GM12875 (cell line): ENCODE results near the gene METTL17.
"Not testable (repeated sequence)": the region's sequence is repeated elsewhere in the genome, so short reads cannot be mapped to it uniquely, and the experiment has no call there.

ENCODE experiments used
- H3K4me3 ChIP-seq: one replicate; pipeline ENCODE4 v1.5.1; 2011; ENCODE audit warnings: low read depth, low read length, control low read depth
- CTCF ChIP-seq: IDR thresholded peaks from 2 replicates; pipeline ENCODE4 v1.5.1; 2011; ENCODE audit warnings: low read depth, mild to moderate bottlenecking, control low read depth, inconsistent platforms, low read length, moderate library complexity, borderline replicate concordance; ENCODE audit not compliant: insufficient read depth

The METTL17 gene

DNA sequence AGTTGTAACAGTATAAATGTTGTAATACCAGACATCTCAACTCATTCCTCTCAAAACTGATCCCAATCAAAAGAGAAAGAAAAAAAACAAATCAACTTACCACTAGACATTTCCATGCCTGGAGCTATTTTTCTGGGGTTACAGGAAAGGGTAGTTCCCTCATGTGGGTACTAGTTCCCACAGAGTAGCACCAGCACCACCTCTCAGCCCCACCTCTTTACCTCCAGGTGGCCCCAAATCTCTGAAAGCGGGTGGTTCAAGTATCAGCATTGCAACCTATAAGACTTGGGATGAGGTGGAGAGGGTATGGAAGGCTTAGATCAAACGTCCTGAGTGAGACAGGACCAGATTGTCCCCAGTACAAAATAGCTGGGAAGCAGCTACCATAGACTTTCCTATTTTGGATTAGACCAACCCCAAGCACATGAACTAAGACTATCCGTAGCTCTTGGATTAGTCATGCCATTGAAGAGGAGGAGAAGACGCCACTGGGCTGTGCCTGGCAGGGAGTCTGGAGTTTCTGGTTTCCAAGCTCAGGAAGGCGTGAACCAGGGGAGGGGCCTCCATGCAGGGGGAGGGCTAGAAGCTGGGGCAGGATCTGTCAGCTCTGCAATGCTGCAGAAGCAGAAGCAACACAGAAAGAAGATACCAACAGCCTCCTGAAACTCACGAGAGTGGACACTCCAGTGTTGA is 9.0 kb downstream of the METTL17 start, which contains the start of gene SLC39A2:
Gene SLC39A2 (plus strand): TSS at position 620 of the 693 bp plus-strand sequence. CDS start 154 bp downstream, outside the sequence.
- no peak for TF ChIP-seq CTCF
- no peak within 1 kb of the TSS for H3K4me3 ChIP-seq

GRCh38 chr14:20999591-20999990 is 9.8 kb downstream of the METTL17 start:
- H3K4me3 ChIP-seq: no peak overlapping the region
- TF ChIP-seq CTCF: no peak

GRCh38 chr14:21001218-21001617 is 11.4 kb downstream of the METTL17 start:
- TF ChIP-seq CTCF: no peak
- H3K4me3 ChIP-seq: no peak overlapping the region

DNA sequence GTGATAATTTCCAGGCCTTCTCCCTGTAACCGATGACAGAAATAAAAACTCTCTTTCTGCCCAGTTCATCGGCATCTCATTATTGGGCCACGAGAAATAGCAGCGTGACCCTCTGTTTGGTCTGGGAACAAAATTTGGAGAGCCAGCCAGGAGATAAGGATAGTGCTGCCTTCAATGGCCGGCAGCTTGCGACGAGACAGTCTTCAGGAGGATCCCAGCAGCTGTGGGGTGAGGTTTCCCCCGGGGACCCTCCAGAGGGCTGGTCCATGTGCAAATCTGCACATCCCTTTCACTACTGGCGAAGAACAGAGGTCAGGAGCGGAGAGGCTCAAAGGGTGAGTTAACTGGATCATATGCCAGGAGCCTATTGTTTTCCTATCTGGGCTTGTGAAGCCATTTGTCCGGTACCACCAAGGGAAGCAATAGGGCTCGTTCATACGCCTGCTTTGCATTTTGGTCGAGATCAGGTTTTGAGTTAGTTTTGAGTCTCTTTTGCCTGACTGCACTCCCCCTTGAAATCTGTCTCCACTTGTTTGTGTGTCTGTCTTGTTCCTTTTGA is 14.1 kb downstream of the METTL17 start:
- no peak for TF ChIP-seq CTCF
- H3K4me3 ChIP-seq: no peak overlapping the region

GRCh38 chr14:21009721-21010120 is 19.9 kb downstream of the METTL17 start:
- not testable (repeated sequence) for H3K4me3 ChIP-seq

DNA sequence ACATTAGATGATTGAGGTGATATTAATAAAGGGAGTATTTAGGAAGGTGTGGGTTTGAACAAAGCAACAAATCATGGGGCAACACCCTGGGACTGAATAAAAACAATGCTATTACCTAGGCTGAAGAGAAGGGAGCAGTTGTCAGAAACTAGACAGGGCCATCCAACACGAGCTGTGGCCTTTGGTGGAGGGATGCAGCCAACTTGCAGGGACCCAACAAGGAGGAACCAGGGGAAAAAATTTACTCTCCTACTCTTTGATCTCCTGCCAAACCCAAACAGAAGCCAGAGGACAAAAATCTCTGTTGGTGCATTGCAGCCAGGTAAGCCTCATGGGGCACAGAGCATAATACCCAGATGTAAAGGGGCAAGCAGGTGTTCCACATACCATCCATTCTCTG is 21.4 kb downstream of the METTL17 start:
- no peak overlapping the region for H3K4me3 ChIP-seq

DNA sequence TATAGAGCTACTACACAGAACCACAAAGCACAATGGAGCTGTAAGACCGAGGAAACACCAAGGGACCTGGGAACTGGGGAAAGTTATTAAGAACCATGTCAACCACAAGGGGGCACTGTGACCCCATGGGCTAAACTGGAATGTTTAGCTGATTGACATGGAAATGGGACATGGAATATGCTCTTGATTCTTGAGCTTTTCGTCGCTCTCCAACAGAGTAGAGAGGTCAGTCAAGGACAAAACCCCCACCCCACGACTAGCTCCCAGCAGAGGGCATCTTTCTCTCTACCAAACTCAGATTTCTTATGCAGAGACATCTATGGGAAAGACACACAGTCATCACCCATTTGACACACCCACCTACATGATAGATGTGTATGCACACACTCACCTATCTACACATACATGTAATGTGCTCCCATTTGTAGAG is 25.0 kb downstream of the METTL17 start:
- TF ChIP-seq CTCF: peak; percentile 84
- no peak overlapping the region for H3K4me3 ChIP-seq

More for the DNA sequence above, 21.4 kb downstream of the METTL17 start:
- TF ChIP-seq CTCF: no peak
